Retinal pigment epithelial cell (primary cell): ENCODE measurements around the gene NIP7.

Experiments
- DNase-seq: peaks from one replicate; pipeline ENCODE4 v3.0.0-alpha.2; 2010; ENCODE audit warnings: low read depth
- H3K4me3 ChIP-seq: 2 replicates; pipeline ENCODE4 v1.5.1; 2011; ENCODE audit warnings: mild to moderate bottlenecking, low read length, control low read depth, moderate library complexity
- TF ChIP-seq, protein P1 (sequence below): conservative IDR thresholded peaks from 2 replicates; pipeline ENCODE4 v1.5.1; 2011; ENCODE audit warnings: low read depth, low read length, control low read depth, inconsistent platforms

The NIP7 gene

DNA sequence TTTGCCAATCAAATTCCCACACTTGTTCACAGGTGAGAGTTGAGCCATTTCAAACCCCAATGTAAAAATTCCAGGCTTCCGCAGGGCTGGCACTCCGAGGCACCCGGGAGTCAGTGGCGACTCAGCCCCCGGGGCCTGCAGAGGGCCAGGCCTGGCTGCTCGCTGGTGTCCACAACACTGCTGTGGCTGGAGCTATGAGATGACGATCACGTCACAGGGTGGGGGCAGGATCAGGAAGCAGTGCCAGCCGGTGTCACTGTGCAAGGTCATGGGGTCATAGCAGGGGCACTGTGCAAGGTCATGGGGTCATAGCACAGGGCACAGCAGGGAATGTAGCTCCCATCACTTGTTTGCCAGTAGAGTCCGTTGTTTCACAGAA, 20.7 kb upstream of the NIP7 start:
- no peak for DNase-seq

DNA sequence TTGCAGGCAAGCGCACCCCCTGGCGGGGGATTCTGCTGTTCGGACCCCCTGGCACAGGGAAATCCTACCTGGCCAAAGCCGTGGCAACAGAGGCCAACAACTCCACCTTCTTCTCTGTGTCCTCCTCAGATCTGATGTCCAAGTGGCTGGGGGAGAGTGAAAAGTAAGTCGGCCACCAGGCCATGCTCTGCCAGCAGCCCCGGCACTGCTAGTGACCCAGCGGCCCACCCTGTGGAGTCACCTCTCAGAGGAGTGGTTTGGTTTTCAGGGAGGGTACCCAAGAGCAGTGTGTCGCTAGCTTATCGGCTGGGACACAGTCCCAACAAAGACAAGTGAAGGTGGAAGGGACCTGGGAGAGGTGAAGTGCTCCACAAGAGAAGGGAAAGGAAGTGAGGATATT, 20.2 kb upstream of the NIP7 start:
- TF ChIP-seq, protein P1, sequence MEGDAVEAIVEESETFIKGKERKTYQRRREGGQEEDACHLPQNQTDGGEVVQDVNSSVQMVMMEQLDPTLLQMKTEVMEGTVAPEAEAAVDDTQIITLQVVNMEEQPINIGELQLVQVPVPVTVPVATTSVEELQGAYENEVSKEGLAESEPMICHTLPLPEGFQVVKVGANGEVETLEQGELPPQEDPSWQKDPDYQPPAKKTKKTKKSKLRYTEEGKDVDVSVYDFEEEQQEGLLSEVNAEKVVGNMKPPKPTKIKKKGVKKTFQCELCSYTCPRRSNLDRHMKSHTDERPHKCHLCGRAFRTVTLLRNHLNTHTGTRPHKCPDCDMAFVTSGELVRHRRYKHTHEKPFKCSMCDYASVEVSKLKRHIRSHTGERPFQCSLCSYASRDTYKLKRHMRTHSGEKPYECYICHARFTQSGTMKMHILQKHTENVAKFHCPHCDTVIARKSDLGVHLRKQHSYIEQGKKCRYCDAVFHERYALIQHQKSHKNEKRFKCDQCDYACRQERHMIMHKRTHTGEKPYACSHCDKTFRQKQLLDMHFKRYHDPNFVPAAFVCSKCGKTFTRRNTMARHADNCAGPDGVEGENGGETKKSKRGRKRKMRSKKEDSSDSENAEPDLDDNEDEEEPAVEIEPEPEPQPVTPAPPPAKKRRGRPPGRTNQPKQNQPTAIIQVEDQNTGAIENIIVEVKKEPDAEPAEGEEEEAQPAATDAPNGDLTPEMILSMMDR, result no peak
- DNase-seq, result no peak
- no peak overlapping the region for H3K4me3 ChIP-seq

More for the DNA sequence above, 20.7 kb upstream of the NIP7 start:
- H3K4me3 ChIP-seq, result no peak overlapping the region
- TF ChIP-seq, protein P1, result no peak

DNA sequence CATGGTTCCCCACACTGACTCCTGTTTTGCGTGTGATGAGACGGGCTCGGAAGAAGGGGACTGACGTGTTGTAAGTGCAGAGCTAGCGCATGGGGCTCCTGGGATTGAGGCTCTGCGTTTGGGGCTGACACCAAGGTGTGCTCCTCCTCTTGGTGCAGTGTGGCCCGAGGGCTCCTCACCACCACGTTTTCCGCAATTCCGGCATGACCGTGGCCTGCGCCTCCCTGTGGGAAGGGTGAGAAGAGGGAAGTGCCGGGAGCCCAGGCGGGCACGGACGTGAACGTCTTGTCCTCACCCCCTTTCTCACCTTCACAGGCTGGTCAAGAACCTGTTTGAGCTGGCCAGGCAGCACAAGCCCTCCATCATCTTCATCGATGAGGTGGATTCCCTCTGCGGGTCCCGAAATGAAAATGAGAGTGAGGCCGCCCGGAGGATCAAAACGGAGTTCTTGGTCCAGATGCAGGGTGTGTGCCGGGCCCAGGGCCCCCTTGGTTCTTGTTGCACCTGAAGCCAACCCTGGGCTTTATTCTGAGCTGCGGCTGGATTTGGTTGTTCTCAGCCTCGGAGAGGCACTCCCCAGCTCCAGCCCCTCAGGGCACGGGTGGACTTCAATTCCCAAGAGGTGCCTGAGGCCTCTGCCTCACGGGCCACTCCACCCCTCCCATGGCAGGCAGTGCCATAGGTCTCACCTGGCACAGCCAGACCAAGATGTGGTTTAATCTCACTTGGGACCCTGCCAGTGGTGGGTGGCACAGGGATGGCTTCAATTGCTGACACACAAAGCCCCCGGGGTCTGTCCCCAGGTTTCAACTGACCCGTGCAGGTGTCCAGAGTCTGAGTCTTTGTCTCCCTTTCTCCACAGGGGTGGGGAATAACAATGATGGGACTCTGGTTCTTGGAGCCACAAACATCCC, 19.5 kb upstream of the NIP7 start:
- TF ChIP-seq, protein P1, result no peak
- H3K4me3 ChIP-seq, result no peak overlapping the region
- DNase-seq, result no peak

DNA sequence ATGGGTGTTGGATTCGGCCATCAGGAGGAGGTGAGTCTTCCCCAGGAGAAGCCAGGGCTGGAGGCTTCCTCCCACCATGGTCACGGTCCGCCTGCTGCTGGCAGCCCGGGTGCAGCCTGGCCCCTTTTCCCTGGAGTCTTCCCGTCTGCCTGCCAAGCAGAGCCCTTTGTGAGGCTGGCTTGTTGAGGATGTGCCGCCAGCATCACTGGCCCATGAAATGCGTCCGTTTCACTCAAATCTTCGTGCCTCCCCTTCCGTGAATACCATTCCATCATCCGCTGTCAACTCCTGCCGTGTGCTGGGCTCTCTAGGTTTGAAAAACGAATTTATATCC, 18.9 kb upstream of the NIP7 start:
- no peak for DNase-seq
- TF ChIP-seq, protein P1, result no peak
- H3K4me3 ChIP-seq, result no peak overlapping the region

DNA sequence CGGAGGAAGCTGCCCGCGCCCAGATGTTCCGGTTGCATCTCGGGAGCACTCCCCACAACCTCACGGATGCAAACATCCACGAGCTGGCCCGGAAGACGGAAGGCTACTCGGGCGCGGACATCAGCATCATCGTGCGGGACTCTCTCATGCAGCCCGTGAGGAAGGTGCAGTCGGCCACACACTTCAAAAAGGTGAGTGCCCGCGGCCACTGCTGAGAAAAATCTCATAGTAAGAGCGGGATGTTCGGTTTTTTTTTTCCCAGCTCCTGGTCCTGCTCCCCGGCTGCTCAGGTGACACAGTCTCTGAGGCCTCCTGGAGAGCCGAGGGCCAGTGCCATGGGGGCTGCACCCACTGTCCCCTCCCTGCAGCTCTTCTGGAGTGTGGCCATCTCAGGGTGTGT, 18.5 kb upstream of the NIP7 start:
- no peak for DNase-seq

DNA sequence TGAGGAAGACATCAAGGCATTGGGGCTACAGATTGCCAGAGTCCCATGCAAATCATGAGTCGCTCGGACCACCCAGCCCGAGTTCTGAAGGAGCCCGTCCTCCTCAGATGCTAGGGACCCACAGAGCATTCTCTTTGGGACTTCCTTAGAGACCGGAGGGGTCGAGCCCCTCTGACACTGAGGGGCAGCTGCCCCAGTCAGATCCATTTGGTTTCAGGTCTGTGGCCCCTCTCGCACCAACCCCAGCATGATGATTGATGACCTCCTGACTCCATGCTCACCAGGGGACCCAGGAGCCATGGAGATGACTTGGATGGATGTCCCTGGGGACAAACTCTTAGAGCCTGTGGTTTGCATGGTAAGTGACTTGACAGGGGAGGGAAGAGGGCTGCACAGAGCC, 17.2 kb upstream of the NIP7 start:
- TF ChIP-seq, protein P1, result no peak
- H3K4me3 ChIP-seq, result no peak overlapping the region
- no peak for DNase-seq

More for the DNA sequence above, 18.5 kb upstream of the NIP7 start:
- TF ChIP-seq, protein P1, result no peak
- H3K4me3 ChIP-seq, result no peak overlapping the region

DNA sequence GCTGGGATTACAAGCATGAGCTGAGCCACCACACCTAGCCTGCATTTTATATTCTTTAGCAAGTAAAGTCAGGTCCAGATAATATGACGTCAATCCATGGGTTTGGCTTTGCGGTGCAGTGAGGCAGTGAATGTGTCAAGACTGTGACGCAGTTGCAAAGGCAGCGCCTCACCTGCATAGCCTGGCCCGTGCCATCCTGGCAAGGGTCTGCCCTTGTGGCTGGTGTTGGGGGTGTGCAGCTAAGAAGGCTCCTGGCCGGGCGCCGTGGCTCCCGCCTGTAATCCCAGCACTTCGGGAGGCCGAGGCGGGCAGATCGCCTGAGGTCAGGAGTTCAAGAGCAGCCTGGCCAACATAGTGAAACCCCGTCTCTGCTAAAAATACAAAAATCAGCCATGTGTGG, 16.2 kb upstream of the NIP7 start:
- TF ChIP-seq, protein P1, result no peak
- H3K4me3 ChIP-seq, result no peak overlapping the region
- DNase-seq, result no peak
